GM19238 (cell line): ENCODE results near the gene GTSF1L.
A peak's percentile ranks its signal among the peaks of the same experiment; 100 is the strongest.

Experiments used
- DNase-seq: peaks from one replicate; pipeline ENCODE4 v3.0.0; 2011; ENCODE audit warnings: low spot score; ENCODE audit not compliant: insufficient read length

The GTSF1L gene

DNA sequence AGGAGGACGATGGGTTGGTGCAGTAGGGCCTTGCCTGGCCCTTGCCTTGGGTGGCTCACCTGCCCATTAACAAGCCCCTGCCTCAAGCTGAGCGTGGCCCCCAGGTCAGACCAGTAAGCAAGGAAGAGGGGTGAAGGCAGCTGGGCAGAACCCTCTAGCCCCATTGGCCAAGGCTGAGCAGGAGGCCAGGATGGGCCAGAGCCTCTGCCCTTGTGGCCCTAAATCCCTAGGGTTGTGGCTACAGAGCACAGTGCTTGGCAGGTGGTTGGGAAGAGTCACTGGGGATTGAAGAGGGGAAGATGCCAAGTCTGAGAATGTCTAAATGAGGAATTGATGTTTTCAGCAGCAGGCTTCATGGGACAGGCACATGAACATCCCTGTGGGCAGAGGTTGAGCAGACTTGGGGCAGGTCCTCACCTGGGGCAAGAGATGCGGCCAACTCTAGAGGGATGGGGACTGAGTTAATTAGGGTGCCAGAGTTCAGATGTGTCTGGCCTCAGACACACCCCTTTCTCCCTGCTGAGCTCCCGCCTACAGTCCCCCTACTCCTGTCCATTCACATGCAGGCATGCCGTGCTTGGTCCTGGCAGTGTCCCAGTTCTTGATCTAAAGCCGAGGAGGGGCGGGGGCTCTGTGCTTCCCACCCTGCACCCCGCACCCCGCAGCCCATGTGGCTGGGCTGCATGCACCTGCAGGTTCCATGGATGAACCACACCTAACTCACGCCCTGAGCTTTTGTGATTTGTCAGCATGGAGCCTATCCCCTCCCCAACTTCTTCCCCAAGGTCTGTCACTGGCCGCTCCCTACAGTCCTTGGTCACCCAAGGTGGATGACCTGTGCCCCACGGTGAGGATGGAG is 9.8 kb downstream of the GTSF1L start:
- DNase-seq: no peak

DNA sequence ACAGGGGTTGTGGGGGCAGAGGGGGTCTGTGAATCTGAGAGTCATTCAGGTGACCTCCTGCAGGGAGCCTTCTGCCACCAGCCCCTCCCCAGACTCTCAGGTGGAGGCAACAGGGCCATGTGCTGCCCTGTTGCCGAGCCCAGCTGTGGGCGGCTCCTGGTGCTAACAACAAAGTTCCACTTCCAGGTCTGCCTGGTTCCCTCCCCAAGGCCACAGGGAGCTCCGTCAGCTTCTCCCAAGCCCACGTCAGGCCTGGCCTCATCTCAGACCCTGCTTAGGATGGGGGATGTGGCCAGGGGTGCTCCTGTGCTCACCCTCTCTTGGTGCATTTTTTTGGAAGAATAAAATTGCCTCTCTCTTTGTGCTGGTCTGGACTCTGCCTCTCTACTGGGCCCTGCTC is 10.7 kb downstream of the GTSF1L start:
- no peak for DNase-seq

DNA sequence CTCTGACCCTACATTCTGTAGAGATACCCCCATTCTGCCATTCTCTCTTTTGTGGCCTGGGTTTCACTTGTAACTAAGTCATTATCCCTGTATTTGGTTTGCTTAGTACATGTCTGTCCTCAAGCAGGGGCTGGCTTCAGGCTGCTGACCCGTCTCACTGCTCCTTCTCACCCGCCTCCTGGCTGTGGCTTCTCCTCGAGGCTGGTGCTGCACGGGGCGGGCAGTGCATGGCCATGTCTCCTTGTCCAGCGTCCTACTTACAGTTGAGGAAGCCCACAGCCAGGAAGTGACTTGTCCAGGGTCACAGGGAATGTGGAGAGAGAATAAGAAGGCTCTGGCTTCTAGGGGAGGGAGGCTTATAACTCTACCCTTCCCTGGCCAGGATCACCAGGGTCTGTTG is 11.3 kb downstream of the GTSF1L start:
- no peak for DNase-seq

DNA sequence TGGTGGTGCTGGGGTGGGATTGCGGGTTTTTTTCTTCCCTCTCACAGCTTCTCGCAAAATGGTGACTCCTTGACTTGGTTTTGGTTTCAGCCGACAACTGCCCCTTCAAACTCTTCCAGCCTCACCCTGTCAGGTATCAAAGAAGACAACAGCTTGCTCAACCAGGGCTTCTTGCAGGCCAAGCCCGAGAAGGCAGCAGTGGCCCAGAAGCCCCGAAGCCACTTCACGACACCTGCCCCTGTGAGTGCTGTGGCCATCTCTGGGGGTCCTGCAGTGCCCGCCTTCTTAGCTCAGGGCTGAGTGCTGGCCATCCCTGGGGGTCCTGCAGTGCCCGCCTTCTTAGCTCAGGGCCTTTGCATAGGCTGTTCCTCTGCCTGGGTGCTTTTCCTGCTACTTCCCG is 11.8 kb downstream of the GTSF1L start:
- DNase-seq: no peak

DNA sequence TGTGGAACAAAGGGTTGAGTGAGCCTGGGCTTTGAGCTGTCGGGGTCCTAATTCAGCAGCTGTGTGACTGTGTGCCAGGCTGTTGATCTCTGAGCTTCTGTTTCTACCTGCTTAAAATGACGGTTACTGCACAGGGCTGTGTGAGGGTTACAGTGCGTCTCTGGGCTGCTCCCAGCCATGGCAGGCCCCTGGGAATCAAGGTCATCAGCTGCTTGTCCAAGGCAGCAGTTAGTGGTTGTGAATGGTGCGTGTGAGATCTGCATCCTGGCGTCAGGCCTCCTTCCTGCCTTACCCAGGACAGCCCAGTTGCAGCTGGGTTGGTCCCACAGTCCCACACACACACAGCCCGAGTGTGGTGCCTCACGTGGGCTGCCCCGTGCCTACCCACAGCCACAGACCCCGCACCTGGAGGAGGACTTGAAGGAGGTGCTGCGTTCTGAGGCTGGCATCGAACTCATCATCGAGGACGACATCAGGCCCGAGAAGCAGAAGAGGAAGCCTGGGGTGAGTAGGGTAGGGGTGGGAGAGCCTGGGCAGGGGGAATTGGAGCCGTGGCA is 15.6 kb downstream of the GTSF1L start:
- no peak for DNase-seq

DNA sequence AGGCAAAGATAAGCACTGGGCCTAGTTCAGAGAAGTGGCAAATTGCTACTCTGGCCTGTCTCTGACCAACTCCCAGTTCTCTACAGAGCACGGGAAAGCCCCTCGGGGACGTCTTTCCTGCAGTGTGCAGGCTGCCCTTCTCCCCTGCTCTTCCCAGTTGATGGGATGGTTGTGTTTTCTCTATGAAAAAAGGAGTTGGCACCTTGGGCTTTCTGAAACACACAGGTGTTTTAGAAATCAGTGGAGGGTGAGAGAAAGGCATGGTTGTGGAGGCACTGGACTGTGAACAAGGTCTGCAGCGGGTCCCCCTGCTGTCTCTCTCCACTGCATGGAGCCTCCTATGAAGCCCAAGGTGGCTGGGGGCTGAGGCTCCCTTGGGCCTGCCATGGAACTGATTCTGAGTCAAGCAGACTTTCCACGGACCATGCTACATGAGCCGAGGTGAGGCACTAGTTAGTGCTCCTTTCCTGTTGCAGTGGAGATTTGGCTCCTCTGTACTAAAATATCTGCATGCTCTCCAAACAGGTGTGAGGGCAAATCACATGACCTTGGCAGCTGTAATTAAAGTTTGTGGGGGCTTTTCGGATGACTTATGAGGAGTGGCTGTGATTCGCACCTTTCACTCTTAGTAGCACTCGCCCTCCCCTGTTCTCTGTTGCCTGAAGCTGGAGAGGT is 16.3 kb downstream of the GTSF1L start:
- peak; percentile 49 for DNase-seq

DNA sequence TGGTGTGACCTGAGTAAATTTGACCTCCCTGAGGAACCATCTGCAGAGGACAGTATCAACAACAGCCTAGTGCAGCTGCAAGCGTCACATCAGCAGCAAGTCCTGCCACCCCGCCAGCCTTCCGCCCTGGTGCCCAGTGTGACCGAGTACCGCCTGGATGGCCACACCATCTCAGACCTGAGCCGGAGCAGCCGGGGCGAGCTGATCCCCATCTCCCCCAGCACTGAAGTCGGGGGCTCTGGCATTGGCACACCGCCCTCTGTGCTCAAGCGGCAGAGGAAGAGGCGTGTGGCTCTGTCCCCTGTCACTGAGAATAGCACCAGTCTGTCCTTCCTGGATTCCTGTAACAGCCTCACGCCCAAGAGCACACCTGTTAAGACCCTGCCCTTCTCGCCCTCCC is 24.3 kb downstream of the GTSF1L start:
- DNase-seq: no peak

DNA sequence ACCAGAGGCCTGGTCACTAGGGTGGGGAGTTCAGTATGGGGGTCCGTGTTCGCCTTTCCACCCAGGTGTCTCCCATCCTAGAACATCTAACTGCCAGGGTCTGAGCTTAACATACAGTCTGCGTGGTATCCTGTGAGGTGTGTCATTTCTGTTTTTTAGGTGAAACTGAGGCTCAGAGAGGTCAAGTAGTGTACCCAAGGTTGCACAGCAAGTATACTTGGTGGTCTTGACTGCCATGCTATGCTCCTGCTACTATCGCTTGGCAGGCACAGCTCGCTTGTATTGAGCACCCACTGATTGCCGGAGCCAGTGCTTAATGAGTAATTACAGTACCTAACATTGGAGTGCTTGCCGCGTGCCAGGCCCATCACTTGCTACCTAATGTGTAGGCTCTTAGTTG is 26.2 kb downstream of the GTSF1L start:
- DNase-seq: no peak

DNA sequence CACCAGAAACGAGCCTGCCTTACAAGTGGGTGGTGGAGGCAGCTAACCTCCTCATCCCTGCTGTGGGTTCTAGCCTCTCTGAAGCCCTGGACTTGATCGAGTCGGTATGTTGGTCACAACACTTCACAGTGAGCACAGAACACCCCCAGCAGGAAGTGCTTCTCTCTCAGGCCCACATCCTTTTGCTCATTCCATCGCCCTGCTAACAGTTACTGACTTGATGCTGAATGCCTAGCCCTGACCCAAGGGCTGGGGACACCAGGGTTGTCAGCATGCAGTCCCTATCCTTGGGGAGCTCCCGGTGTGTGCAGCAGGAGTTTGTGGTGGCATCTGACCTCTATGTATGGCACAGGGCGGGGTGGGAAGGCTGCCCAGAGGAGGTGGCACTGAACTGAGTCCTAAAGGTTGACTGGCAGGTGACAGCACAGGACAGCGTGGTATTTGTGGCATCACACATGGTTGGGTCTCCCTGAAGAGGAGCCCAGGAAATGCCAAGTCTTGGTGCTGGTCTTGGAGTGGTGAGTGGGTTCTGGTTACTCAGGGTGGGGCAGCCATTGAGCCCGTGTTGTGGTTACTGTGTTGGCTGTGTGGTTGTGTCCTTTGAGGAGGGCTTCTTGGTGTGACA is 26.7 kb downstream of the GTSF1L start:
- no peak for DNase-seq

DNA sequence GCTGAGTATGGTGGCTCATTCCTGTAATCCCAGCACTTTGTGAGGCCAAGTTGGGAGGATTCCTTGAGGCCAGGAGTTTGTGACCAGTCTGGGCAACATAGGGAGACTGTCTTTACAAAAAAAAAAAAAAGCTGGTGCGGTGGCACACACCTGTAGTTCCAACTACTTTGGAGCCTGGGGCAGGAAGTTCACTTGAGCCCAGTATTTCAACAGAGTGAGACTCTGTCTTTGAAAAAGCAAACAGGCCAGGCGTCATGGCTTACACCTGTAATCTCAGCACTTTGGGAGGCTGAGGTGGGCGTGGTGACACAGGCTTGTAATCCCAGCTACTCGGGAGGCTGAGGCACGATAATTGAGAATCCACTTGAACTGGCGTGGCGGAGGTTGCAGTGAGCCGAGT is 31.2 kb downstream of the GTSF1L start:
- DNase-seq: no peak

DNA sequence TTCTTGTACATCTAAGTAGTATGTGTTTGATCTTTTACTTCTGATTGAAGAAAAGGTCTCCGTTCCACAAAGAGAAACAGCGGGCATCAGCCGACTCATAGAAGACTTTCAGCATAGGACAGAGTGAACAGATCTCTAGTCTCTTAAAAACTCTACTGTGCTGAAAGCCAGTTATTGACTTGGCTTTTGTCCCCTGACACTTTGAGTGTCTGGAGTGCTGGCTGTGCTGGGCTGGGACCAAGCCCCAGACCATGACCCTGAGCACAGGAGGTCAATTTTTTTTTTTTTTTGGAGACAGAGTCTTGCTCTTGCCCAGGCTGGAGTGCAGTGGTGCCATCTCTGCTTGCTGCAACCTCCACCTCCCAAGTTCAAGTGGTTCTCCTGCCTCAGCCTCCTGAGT is 32.0 kb downstream of the GTSF1L start:
- DNase-seq: no peak

DNA sequence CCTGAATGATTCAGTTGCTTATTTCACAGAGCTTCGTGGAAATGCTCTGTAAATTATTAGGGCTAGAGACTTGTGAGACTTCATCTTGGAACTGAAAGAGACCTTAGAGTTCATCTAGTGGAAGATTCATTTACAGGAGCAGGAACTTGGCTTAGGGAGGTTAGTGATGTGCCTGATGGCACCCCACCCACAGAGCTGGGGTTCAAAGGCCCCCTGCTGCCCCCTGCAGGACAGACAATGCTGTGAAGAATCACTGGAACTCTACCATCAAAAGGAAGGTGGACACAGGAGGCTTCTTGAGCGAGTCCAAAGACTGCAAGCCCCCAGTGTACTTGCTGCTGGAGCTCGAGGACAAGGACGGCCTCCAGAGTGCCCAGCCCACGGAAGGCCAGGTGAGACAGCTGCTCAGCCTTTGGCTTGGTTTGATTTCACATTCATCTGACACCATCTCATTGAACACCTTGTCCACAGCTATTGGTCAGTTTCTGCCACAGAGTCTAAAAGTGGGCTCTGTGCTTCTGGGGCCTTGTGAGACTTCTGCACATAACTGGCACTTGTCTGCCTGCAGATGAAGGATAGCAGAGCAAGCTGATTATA is 34.8 kb downstream of the GTSF1L start:
- no peak for DNase-seq

DNA sequence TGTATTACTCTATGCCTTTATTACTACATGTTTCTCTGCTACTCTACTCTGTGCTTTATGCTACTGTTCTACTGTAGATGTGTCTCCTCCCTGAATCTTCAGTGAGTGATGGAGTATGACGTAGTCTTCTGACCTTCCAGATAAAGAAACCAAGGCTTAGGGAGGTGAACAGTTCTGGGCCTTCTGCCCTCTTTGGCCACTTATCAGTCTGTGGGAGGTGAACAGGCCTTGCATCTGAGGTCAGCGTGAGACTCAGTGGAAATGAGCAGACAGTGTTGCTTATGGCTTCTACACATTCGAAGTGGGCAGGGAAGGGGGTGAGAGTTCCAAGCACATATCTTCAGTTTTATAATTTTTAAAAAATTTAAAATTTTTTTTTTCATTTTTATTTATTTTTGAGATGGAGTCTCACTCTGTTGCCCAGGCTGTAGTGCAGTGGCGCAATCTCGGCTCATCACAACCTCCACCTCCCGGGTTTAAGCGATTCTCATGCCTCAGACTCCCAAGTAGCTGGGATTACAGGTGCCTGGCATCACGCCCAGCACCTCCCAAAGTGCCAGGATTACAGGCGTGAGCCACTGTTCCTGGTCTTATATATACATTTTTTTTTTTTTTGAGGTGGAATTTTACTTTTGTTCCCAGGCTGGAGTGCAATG is 35.7 kb downstream of the GTSF1L start:
- DNase-seq: no peak

DNA sequence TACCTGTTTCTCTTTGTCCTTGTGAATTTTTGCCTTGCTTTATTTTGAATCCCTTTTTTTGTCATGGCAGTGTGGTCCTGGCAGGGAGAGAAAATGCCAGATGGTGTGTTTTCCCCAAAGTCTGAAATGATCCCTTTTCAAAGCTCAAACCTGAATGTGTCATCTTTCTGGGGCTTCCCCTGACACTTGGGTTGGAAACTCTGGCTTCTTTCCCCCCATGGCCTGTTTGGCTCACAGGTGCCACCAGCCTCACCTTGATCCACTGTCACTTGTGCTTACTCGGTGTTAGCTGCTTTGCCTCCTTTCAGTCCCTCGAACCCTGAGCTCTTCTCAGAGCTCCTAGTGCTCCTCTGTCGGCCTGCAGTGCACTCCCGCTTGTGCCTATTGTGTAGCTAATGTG is 37.6 kb downstream of the GTSF1L start:
- no peak for DNase-seq

DNA sequence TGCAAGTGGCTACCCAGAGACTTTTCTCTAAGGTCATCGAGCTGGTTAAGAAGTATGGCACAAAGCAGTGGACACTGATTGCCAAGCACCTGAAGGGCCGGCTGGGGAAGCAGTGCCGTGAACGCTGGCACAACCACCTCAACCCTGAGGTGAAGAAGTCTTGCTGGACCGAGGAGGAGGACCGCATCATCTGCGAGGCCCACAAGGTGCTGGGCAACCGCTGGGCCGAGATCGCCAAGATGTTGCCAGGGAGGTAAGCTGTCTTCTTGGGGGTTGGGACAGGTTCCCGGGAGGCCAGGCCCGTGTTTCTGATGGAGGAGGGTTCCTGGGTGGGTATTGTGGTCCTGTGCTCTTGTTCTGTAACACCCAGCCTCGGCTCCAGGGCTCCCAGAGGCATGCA is 40.0 kb downstream of the GTSF1L start:
- DNase-seq: no peak

DNA sequence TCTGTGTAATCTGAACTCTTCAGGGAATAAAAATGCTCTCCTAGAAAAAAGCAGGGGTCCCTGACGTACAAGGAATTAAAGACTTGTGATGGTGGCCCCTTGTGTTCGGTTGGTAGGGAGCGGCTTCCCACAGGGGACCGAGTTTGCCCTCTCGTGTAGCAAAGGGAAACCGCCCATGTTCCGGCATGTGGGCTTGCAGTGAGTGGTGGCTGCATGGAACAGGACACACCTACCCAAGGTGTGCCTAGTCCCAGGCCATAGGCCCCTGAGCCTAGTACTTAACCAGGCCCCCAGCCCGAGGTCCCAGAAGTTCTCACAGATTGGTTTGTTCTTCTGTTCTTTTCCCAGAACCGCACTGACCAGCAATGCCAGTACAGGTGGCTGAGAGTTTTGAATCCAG is 44.4 kb downstream of the GTSF1L start:
- DNase-seq: no peak

DNA sequence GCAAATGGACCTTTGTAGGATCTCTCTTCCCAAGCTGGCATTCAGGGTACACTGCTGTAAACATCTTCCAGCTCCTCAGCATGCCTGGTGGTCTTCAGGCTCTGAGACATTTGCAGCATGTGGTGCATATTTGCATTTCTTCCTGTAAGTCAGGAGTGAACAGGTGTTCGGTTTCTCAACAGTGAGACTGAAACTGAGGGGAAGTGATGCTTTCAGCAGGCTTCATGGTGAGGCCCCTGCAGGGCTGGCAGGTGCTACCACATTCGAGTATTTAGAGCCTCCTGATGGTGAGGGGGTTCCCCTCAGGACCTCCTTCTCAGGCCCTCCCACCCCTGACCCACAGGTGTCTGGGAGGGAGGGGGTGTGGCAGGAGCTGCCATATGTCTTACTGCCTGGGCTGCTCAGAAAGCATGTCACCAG is 44.8 kb downstream of the GTSF1L start:
- peak; percentile 75 for DNase-seq

DNA sequence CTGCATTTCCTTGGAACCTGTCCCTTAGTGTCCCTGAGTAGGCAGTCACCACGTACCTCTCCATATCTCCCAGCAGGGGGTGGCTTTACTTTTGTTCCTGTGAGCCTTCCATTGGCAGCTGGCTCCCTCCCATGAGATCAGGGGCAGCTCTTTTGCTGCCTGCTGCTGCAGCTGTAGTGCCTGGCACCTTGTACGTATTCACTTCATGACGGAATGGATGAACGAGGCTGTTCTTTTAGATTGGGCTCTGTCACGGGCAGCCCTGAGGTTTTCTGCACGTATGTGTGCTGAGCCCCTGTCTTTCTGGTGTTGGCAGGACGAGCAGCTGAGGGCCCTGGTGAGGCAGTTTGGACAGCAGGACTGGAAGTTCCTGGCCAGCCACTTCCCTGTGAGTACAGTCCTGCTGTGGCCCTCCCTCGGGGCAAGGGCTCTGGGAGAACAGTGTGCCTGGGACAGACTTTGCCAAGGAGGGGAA is 45.3 kb downstream of the GTSF1L start:
- no peak for DNase-seq

DNA sequence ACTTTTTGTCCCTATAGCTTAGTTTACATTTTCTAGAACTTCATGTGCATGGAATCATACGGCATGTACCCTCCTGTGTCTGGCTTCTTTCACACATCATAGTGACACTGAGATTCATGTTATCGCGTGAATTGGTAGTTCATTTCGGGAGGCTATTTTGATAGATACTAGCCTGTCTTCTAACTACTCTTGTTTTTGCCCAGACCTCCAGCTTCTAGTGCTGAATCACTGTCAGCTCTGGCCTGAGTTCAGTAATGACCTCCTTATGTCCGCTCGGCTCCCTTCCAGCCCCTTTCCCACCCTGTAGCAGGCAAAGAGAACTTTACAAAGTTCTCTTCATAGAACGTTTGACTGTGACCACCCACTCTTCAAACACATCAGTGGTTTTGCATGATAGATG is 45.8 kb downstream of the GTSF1L start:
- no peak for DNase-seq

DNA sequence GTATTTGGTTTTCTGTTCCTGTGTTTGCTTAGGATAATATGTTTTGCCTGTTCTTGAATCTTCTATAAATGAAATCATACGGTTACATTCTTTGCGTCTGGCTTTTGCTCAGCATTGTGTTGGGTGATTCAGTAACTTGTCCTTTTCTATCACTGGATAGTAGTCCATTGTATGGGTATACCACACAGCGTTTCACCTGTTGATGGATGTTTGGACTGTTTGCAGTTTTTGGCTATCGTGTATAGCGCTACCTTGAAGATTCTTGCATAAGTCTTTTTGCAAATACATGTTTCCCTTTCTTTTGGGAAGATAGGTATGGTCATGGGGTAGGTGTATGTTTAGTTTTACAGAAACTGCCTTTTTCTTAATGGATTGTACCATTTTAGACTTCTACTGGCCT is 50.4 kb downstream of the GTSF1L start:
- no peak for DNase-seq
